ENCODE results near the gene APOA1.

The APOA1 gene

DNA sequence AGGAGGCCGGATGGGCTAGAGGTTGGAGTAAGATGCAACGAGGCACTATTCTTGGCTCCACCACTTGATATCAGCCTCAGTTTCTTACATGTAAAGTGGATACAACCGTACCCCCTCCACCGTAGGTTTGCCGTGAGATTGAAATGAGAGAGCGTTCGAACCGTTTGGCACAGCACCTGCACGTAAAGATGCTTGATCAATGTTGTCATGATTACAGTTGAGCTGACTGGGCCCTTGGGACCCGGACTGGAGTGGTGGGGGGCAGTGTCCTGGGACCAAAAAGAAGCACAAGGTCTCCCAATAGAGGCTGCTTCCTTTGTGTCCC lies 4.0 kb downstream of the APOA1 start:
- no peak for DNase-seq

DNA sequence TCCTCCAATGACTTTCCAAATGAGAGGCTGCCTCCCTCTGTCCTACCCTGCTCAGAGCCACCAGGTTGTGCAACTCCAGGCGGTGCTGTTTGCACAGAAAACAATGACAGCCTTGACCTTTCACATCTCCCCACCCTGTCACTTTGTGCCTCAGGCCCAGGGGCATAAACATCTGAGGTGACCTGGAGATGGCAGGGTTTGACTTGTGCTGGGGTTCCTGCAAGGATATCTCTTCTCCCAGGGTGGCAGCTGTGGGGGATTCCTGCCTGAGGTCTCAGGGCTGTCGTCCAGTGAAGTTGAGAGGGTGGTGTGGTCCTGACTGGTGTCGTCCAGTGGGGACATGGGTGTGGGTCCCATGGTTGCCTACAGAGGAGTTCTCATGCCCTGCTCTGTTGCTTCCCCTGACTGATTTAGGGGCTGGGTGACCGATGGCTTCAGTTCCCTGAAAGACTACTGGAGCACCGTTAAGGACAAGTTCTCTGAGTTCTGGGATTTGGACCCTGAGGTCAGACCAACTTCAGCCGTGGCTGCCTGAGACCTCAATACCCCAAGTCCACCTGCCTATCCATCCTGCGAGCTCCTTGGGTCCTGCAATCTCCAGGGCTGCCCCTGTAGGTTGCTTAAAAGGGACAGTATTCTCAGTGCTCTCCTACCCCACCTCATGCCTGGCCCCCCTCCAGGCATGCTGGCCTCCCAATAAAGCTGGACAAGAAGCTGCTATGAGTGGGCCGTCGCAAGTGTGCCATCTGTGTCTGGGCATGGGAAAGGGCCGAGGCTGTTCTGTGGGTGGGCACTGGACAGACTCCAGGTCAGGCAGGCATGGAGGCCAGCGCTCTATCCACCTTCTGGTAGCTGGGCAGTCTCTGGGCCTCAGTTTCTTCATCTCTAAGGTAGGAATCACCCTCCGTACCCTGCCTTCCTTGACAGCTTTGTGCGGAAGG lies 4.8 kb downstream of the APOA1 start:
- no peak for DNase-seq

DNA sequence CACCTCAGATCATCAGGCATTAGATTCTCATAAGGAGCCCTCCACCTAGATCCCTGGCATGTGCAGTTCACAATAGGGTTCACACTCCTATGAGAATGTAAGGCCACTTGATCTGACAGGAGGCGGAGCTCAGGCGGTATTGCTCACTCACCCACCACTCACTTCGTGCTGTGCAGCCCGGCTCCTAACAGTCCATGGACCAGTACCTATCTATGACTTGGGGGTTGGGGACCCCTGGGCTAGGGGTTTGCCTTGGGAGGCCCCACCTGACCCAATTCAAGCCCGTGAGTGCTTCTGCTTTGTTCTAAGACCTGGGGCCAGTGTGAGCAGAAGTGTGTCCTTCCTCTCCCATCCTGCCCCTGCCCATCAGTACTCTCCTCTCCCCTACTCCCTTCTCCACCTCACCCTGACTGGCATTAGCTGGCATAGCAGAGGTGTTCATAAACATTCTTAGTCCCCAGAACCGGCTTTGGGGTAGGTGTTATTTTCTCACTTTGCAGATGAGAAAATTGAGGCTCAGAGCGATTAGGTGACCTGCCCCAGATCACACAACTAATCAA lies 5.6 kb downstream of the APOA1 start:
- DNase-seq, result no peak

DNA sequence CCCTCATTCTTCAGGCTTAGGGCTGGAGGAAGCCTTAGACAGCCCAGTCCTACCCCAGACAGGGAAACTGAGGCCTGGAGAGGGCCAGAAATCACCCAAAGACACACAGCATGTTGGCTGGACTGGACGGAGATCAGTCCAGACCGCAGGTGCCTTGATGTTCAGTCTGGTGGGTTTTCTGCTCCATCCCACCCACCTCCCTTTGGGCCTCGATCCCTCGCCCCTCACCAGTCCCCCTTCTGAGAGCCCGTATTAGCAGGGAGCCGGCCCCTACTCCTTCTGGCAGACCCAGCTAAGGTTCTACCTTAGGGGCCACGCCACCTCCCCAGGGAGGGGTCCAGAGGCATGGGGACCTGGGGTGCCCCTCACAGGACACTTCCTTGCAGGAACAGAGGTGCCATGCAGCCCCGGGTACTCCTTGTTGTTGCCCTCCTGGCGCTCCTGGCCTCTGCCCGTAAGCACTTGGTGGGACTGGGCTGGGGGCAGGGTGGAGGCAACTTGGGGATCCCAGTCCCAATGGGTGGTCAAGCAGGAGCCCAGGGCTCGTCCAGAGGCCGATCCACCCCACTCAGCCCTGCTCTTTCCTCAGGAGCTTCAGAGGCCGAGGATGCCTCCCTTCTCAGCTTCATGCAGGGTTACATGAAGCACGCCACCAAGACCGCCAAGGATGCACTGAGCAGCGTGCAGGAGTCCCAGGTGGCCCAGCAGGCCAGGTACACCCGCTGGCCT lies 7.1 kb downstream of the APOA1 start:
- DNase-seq, result no peak

DNA sequence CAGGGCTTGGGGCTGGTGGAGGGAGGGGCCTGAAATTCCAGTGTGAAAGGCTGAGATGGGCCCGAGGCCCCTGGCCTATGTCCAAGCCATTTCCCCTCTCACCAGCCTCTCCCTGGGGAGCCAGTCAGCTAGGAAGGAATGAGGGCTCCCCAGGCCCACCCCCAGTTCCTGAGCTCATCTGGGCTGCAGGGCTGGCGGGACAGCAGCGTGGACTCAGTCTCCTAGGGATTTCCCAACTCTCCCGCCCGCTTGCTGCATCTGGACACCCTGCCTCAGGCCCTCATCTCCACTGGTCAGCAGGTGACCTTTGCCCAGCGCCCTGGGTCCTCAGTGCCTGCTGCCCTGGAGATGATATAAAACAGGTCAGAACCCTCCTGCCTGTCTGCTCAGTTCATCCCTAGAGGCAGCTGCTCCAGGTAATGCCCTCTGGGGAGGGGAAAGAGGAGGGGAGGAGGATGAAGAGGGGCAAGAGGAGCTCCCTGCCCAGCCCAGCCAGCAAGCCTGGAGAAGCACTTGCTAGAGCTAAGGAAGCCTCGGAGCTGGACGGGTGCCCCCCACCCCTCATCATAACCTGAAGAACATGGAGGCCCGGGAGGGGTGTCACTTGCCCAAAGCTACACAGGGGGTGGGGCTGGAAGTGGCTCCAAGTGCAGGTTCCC lies 7.8 kb downstream of the APOA1 start, which contains the start of gene APOC3:
Gene APOC3 (plus strand): TSS at position 383 of the 659 bp plus-strand sequence. CDS start 676 bp downstream, outside the sequence.
- DNase-seq, result no peak

DNA sequence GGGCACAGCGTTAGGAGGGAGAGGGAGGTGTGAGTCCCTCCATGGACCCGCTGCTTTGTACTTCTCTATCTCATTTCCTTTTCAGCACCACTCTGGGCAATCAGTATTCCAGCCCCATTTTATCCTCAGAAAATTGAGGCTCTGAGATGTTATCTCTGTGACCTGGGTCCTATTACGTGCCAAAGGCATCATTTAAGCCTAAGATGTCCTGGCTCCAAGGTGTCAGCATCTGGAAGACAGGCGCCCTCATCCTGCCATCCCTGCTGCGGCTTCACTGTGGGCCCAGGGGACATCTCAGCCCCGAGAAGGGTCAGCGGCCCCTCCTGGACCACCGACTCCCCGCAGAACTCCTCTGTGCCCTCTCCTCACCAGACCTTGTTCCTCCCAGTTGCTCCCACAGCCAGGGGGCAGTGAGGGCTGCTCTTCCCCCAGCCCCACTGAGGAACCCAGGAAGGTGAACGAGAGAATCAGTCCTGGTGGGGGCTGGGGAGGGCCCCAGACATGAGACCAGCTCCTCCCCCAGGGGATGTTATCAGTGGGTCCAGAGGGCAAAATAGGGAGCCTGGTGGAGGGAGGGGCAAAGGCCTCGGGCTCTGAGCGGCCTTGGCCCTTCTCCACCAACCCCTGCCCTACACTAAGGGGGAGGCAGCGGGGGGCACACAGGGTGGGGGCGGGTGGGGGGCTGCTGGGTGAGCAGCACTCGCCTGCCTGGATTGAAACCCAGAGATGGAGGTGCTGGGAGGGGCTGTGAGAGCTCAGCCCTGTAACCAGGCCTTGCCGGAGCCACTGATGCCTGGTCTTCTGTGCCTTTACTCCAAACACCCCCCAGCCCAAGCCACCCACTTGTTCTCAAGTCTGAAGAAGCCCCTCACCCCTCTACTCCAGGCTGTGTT lies 8.5 kb downstream of the APOA1 start:
- DNase-seq, result no peak

DNA sequence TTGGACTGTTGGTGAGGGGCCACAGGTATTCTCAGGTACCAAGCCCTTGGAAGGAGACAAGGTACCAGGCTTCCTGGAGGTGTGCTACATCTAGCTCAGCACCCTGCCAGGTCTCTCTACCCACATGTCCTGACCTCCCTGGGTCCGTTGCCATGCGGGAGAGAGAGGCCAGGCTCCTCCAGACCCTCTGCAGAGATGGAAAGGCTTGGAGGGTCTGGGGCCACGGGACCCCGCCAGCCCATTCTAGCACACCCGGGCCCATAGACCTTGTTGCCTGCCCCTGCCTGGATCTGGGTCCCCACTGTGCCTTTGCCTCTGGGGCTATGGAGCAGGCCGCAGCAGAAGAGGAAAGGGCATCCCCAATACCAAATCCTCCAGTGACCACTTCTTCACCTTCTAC lies 10.0 kb downstream of the APOA1 start:
- DNase-seq, result no peak

DNA sequence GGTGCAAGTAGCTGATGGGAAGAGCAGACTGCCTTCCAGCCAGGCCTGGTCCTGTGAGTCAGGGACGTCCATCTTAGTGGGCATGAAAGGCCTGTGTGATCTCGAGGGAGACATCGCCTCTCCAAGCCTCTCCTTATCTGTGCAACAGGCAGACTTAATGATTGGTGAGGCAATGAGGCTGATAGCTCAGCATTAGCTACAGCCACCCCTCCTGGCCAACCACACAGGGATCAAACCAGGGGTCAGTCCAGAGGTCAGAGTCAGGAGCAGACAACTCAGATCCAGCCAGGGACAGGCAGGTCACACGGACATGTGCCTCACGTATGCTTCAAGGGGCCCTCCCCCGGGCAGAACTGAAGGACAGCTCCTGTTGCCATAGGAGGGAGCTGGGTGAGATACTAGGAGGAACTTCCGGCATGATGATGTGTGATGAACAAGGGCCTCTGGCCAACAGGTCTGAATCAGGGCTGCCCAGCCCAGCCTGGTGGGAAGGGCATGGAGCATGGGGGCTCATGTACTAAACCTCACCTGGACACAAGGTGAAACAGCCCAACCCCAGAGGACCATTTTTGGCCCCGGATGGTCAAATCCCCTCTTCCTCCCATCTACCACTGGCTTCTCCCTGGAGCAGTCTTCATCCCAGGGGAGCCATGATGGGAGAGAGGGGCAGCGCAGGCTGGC lies 10.5 kb downstream of the APOA1 start:
- no peak for DNase-seq

DNA sequence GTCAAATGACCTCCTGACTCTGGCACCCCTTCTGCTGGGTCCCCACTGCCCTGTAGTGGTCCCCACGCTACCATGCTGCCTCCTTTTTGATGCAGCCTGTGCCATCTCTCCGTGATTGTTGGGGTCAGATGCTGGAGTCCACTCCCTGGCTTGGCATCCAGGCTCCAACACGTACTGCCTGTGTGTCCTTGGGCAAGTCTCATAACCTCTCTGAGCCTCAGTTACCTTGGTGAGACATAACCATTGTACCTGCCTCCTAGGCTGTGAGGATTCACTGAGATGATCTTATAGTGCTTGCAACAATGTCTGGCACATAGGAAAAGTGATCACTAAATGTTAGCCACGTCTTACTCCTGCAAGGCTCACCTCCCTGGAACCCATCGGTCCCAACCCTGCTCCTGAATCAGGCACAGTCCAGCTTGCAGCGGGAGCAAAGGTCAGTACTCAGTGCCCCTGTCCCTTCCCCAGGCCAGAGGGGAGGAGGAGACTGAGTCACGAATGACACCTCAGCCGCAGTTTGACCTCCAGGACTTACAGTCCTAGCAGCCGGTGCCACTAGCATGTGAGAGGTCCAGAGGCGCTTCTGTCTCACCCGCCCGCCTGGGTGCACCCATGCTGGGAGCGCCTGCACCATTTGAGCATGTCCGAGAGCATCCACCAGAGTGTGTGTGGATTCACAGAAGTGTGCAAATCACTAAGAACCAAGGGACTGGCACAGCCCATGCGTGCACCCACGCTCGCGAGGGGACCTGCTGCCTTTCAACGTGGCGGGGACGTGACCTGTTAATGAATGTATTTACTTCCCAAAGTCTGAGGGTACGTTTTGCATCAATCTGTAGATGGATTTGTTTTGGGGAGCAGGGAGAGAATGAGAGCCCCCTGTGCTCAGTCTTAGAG lies 11.3 kb downstream of the APOA1 start:
- no peak for DNase-seq

DNA sequence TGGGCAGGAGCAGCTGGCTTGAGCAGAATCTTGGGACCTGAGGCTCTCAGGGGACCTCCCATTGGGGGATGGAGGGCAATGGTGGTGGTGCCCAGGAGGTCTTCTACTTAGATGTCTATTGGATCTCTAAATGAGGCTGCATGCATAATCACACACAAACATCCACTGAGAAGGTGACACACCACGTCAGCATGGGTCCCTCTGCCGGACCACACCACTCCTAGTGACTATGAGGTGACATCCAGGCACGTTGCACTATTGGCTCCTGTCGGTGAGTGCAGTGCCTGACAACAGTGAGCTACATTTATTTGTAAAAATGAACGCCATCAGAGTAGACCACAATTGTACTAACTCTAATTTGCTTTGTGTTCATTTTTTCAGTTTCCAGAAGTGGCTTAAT lies 12.0 kb downstream of the APOA1 start:
- DNase-seq, result no peak

DNA sequence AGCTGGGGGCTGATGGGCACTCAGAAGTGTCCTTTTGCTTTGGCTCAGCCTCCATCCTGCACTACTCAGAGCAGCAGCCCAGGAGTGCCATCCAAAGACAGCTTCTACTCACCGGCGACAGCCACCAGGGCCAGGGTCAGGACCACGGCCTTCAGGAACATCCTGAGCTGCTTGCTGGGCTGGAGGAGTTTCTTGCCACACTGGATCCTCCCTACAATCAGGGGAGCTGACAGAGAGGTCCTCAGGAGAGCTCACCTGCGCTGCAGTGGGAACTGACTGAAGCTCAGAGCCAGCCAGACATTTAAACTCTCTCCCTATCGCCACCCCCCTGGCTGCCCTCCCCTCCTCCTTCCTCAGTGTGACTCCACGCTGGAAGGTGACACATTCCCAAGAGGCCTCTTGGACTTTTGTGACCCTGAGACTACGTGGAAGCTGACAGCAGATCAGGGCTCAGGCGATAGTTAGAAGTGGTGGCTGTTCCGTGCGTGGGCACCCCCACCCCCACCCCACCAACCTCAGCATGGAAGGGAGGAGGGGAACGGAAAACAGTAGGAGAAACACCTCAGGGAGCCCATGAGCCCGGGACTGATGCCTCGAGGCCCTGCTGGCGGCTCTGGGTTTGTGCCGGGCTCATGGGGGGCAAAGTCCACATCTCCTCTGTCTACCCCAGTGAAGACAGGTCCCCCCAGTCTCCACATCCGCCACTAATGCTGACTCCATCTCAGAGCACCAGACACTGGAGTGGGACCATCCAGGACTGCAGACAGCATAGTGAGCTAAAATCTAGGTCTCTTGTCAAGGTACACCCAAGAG lies 14.2 kb downstream of the APOA1 start, which contains the start of gene APOA4:
Gene APOA4 (minus strand): TSS at position 274 of the 813 bp plus-strand sequence. CDS start 113 bp downstream, at position 161.
- no peak for DNase-seq

DNA sequence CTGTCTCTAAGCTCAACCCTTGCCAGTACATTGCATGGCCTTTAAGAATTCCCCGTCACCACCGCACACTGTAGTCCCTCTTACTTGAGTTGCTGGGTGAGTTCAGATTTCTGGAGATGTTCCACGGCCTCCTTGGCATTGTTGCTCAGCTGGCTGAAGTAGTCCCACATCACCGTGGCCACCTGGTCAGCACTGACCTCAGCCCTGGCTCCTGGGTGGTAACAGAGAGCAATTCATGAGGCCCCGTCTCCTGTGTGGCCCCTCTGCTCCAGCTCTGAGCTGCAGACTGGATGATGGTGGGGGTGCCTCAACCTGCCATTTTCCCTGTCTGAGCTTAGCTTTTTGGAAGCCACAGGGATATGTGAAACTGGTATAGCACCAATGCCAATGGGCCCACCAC lies 14.8 kb downstream of the APOA1 start:
- DNase-seq, result no peak

DNA sequence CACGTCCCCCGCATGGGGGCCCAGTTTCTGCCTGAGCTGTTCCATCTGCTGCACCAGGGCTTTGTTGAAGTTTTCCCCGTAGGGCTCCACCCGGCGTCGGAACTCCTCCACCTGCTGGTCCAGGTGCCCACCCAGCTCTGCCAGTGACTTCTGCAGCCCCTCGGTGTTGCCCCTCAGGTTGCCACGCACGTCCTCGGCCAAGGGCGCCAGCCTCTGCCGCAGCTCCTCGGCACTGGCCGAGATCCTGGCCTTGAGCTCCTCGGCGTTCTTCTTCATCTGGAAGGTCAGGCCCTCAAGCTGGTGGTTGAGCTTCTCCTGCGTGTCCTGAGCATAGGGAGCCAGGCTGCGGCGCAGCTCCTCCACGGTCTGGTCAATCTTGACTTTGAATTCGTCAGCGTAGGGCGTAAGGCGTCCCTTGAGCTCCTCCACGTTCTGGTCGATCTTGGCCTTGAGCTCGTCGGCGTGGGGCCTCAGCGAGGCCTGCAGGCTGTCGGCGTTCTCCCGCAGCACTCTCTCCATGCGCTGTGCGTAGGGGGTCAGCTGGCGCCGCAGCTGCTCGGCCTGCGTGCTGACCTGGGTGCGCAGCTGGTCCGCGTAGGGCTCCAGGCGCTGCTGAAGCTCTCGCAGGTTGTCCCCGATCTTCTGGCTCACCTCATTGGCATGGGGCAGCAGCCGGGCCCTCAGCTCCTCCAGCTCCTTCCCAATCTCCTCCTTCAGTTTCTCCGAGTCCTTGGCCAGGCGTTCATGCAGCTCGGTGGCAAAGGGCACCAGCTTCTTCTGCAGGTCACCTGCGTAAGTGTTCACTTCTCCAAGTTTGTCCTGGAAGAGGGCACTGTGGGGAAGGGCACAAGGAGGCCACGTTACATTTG lies 16.1 kb downstream of the APOA1 start:
- DNase-seq, result no peak

DNA sequence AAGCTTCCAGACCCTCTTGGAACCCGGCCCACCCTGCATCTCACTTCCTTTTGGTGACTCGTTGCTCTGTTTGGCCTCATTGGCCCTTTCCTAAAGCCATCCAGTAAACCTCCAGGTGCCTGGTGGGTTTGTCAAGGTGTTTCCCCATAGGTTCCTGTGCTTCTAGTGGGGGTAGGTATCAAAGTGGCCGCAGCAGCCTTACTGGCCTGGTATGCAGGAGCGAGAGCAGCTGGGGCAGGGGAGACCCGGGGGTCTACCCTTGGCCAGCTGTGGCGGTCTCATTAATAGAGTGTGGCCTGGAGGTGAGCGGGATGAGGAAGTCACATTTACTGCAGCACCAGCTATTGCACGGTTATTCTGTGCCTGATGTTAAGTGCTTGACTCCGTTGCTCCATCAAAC lies 18.4 kb downstream of the APOA1 start:
- DNase-seq, result no peak

DNA sequence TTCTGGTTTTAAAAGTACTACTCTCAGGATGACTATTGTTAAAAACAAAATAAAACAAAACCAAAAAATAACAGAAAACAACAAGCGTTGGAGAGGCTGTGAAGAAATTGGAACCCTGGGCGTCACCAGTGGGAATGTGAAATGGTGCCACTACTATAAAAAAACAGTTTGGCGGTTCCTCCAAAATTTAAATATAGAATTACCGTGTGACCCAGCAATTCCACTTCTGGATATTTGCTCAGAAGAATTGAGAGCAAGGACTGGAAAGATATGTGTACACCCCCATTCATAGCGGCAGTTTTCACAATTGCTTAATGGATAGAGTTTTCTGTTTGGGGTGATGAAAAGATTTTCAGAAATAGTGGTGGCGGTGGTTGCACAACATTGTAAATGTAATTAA lies 22.9 kb downstream of the APOA1 start:
- no peak for DNase-seq

DNA sequence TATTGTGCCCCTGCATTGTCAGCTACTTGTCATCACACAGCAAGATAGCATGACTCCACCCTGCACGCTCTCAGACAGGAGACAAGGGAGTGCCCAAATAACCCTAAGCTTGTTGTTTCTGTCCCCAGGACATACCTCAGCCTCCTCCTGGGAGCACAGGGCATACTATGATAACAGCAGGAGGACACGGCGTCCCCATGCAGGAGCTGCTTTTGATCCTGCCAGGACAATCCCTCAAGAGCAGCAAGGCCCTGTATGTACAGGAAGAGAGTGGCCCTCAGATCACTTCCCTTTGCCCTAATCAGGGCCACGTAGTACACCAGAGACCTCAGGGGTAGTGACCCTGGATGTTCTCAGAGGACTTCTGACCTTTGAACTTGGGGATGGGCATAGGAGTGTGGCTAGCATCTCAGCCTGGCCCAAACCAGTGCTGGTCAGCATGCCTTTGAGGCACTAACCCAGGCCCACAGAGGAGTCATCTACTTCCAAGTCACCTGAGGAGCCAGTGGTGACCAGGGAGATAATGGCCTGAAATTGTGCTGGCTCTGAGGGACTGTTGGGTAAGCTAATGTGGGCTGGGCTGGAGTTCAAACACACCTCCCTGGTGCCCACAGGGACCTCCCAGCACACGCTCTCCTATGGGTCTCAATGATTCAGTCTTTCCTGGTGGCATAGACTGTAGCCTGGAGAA lies 23.5 kb downstream of the APOA1 start:
- no peak for DNase-seq

DNA sequence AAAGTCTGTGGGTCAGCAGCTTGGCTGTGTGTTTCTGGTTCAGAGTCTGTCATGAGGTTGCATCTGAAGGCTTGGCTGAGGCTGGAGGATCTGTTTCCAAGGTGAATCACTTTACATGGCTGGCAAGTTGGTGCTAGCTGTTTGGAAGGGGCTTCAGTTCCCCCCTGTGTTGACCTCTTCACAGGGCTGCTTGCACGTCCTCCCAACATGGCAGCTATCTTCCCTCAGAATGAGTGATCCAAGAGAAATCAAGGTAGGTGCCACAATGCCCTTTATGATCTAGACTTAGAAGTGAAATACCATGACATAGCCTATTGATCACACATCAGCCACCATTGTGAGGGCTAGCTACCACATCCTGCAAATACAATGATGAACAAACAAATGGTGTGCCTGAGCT lies 24.3 kb downstream of the APOA1 start:
- DNase-seq, result no peak

DNA sequence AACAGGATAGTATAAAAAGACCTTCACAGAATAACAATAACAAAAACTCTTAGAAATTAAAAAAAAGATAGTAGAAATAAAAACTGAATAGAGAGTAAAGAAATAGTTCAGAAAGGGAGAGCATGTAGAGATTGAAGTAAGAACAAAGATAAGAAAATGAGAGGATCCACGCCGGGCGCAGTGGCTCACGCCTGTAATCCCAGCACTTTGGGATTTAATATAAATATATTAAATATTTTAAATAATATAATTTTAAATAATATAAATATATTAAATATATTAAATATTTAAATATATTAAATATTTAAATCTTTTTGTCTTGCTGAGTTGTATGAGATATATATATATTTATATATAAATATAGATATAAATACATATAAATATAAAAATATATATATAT lies 25.3 kb downstream of the APOA1 start:
- no peak for DNase-seq

Measured in NCI-H446 (cell line).